Activated naive CD4-positive, alpha-beta T cell treated with anti-CD3 and anti-CD28 coated beads, Interleukin-2, amount 50 U/mL, for 16 hours (primary cell): ENCODE measurements around the gene PHACTR1.

Source experiments
- DNase-seq: peaks from one replicate; pipeline ENCODE4 v3.0.0-alpha.2; 2020

Gene PHACTR1

GRCh38 chr6:13172291-13172690, 455.7 kb downstream of the PHACTR1 start:
- DNase-seq = no peak

- no peak for DNase-seq
Measured at GRCh38 chr6:13175087-13175486, 458.5 kb downstream of the PHACTR1 start.

GRCh38 chr6:13175759-13176158, 459.2 kb downstream of the PHACTR1 start:
- no peak for DNase-seq

GRCh38 chr6:13177664-13178063, 461.1 kb downstream of the PHACTR1 start:
- DNase-seq = no peak

GRCh38 chr6:13178107-13178506, 461.5 kb downstream of the PHACTR1 start:
- DNase-seq = no peak

DNA sequence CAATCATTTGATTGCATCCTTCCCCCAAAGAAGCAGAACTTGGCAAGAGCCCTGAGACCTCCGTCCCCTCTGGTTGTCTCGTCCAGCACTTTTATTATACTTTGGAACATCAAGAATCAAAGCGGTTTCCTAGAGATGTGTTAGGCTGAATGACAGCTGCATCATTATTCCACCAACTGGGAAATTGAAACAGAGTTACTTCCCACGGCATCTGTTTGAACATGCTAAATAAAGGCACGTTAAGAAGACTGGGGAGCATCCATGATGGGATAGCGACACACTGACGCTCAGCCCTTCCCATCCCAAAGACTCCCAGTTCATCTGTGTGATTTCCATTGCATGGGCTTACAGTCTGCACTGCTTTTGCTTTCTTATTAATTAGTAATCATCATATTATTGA, 464.0 kb downstream of the PHACTR1 start:
- DNase-seq = no peak

GRCh38 chr6:13181393-13181792, 464.8 kb downstream of the PHACTR1 start:
- no peak for DNase-seq

- DNase-seq = no peak
Measured at GRCh38 chr6:13183415-13184088, 467.0 kb downstream of the PHACTR1 start.

GRCh38 chr6:13184089-13184468, 467.5 kb downstream of the PHACTR1 start:
- no peak for DNase-seq

GRCh38 chr6:13184547-13184946, 468.0 kb downstream of the PHACTR1 start:
- DNase-seq = no peak

DNA sequence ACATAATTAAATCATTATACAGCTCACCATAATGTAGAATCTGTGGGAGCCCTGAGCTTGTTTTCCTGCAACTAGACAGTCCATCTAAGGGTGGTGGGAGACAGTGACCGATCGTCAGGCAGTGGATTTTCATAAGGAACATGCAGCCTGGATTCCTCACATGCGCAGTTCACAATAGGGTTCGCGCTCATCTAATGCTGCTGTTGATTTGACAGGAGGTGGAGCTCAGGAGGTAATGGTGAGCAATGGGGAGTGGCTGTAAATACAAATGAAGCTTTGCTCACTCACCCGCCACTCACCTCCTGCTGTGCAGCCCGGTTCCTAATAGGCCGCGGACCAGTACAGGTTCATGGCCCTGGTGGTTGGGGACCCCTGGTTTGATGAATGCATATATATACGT, 470.3 kb downstream of the PHACTR1 start:
- no peak for DNase-seq

- DNase-seq = no peak
Measured at GRCh38 chr6:13187692-13188091, 471.1 kb downstream of the PHACTR1 start.

GRCh38 chr6:13188306-13188705, 471.7 kb downstream of the PHACTR1 start:
- DNase-seq = no peak

DNA sequence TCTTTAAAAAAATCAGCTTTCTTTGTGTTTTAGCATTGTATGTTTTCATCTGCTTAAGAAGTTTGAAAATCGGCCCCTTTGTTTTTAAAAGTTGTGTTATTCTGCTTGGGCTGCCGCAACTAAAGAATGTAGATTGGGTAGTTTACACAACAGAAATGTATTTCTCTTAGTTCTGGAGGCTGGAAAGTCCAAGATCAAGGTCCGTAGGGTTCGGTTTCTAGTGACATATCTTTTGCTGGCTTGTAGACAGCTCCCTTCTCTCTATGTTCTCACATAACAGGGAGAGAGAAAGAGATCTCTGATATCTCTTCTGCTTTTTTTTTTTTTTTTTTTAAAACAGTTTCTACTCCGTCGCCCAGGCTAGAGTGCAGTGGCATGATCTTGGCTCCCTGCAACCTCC, 473.1 kb downstream of the PHACTR1 start:
- no peak for DNase-seq

DNA sequence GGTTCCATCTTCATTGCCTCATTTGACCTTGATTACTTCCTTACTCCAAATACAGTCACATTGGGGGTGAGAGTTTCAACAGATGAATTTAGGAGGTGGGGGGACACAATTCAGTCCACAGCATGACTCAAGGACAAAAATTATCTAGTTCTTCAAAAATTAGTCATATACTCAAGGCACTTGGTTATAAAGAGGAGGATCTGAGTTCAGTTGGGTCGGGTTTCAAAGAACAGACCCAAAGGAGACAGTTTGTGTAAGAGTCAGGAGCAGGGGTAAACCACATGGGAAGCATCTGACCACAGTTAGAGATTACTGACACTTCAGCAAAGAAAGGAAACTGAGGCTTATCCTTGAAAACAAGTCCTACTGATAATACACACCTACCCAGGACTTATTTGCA, 473.8 kb downstream of the PHACTR1 start:
- no peak for DNase-seq

DNA sequence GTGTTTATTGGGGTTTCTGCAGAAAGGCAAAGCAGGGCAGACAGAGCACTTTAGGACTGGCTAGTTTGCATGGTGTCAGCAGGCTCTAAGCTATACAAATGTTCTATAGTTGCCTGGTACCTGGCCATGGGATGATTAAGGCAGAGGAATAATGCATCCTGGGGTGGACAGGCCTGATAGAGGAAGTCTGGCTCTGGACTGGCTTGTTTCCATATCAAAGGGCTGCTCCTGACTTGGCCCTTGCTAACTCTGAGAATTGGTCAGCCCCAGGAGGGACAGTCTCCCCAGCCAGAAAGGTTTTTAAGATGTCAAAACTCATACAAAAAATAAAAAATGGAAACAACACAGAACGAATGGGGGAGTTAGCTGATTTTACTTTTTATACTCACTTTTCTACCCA, 474.9 kb downstream of the PHACTR1 start:
- no peak for DNase-seq

- DNase-seq = no peak
Measured at GRCh38 chr6:13194852-13195251, 478.3 kb downstream of the PHACTR1 start.

GRCh38 chr6:13195803-13196202, 479.2 kb downstream of the PHACTR1 start:
- no peak for DNase-seq

GRCh38 chr6:13198168-13198567, 481.6 kb downstream of the PHACTR1 start:
- no peak for DNase-seq

- no peak for DNase-seq
Measured at GRCh38 chr6:13201336-13201735, 484.8 kb downstream of the PHACTR1 start.

DNA sequence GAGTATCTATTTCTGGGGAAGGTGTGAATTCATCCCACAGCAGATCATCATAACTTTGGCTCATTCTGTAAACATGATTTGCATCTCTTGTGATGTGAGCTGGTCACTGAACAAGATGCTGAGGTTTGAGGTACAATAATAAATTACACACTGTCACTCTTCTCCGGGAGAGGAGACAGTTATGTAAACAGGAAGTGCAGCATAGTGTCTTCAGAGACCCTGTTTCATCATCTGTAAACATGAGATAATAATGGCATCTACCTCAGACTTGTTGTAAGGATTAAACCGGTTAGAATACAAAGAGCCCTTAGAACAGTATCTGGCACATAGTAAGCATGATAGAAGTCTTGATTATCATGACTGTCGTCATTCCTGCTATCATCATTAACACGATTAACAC, 486.6 kb downstream of the PHACTR1 start:
- DNase-seq = no peak

- DNase-seq = no peak
Measured at GRCh38 chr6:13205106-13205505, 488.5 kb downstream of the PHACTR1 start.

DNA sequence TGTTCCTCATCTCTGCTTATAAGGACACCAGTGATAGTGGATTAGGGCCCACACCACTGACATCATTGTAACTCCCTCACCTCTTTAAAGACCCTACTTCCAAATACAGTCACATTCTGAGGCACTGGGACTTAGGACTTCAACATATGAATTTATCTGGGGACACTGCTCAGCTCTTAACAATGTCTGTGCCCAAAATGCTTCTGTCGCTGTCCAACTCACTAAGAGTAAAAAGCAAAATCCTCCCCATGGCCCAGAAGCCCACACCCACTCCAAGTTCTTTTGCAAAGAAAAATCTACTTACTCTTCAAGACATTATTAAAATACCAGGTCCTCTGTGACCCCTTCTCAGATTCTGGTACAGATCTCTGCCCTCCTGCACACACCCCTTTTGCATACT, 495.5 kb downstream of the PHACTR1 start:
- no peak for DNase-seq

GRCh38 chr6:13212538-13212937, 496.0 kb downstream of the PHACTR1 start:
- DNase-seq = no peak

DNA sequence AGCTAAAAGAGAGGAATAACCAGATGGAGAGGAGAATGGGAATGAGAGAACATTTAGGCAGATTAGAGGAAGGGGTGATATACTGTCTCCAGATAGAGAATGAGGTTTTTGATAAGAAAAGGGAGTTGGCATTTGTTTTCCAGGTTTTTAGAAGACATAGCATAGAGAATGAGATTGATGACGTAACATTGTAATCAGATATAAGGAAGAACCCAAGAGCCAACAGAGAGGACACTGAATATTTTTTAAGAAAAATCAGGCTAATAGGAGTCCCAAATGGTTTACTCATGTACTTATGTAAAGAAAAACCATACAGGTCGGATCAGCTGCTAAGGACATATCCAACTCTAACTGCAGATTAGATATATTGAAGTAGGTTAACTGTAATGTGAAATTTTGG, 498.8 kb downstream of the PHACTR1 start:
- DNase-seq = no peak
